Loucy (cell line): ENCODE data around the gene NUDT16.

Experiments
- H2AFZ ChIP-seq: fragments of 200-600 bp; sonication (generic); 2 replicates; pipeline ENCODE4 v1.6.0; 2016; ENCODE audit warnings: antibody characterized with exemption, mild to moderate bottlenecking, low read length, moderate library complexity
- H3F3A ChIP-seq: fragments of 200-600 bp; 2 replicates; pipeline ENCODE4 v1.6.0; 2016; ENCODE audit warnings: antibody characterized with exemption, low read depth, mild to moderate bottlenecking
- H3K27me3 ChIP-seq: fragments of 200-600 bp; sonication (generic); 2 replicates; pipeline ENCODE4 v1.6.1; 2014; ENCODE audit warnings: low read length, mild to moderate bottlenecking; ENCODE audit not compliant: insufficient read depth, poor library complexity, severe bottlenecking
- H3K36me3 ChIP-seq: fragments of 200-600 bp; sonication (generic); 2 replicates; pipeline ENCODE4 v1.6.1; 2016; ENCODE audit warnings: low read length; ENCODE audit not compliant: insufficient read depth
- H3K4me1 ChIP-seq: fragments of 200-600 bp; sonication (generic); 2 replicates; pipeline ENCODE4 v1.5.1; 2014; ENCODE audit warnings: low read length, mild to moderate bottlenecking; ENCODE audit not compliant: insufficient read depth, poor library complexity, severe bottlenecking
- H3K4me2 ChIP-seq: fragments of 200-600 bp; sonication (generic); 2 replicates; pipeline ENCODE4 v1.6.0; 2014; ENCODE audit warnings: antibody characterized with exemption, low read length, low read depth, mild to moderate bottlenecking; ENCODE audit not compliant: poor library complexity, severe bottlenecking
- H3K4me3 ChIP-seq: fragments of 200-600 bp; sonication (generic); 2 replicates; pipeline ENCODE4 v1.5.1; 2014; ENCODE audit warnings: low read length, mild to moderate bottlenecking, mixed read lengths; ENCODE audit not compliant: poor library complexity, severe bottlenecking
- H3K79me2 ChIP-seq: fragments of 200-600 bp; sonication (generic); 2 replicates; pipeline ENCODE4 v1.6.1; 2014; ENCODE audit warnings: low read length; ENCODE audit not compliant: insufficient read depth
- H3K9ac ChIP-seq: fragments of 200-600 bp; sonication (generic); 2 replicates; pipeline ENCODE4 v1.6.0; 2014; ENCODE audit warnings: mild to moderate bottlenecking, low read depth, low read length, moderate library complexity; ENCODE audit not compliant: poor library complexity, severe bottlenecking
- H3K9me2 ChIP-seq: fragments of 200-600 bp; sonication (generic); replicated peaks from 2 replicates; pipeline ENCODE4 v1.6.1; 2016; ENCODE audit warnings: low read depth, low read length, mixed read lengths
- H3K9me3 ChIP-seq: fragments of 200-600 bp; sonication (generic); 2 replicates; pipeline ENCODE4 v1.6.1; 2014; ENCODE audit warnings: mild to moderate bottlenecking, antibody characterized with exemption, low read length, low read depth; ENCODE audit not compliant: insufficient read depth
- H4K20me1 ChIP-seq: fragments of 200-600 bp; sonication (generic); 2 replicates; pipeline ENCODE4 v1.6.0; 2014; ENCODE audit warnings: antibody characterized with exemption, low read length, mild to moderate bottlenecking; ENCODE audit not compliant: insufficient read depth, poor library complexity, severe bottlenecking
- EZH2phosphoT487 ChIP-seq: fragments of 200-600 bp; IDR thresholded peaks from 2 replicates; pipeline ENCODE4 v1.6.1; 2018; ENCODE audit warnings: antibody characterized with exemption, mild to moderate bottlenecking, moderate library complexity, borderline replicate concordance
- TF ChIP-seq, protein P1 (sequence below): fragments of 200-600 bp; sonication (generic); conservative IDR thresholded peaks from 2 replicates; pipeline ENCODE4 v1.5.1; 2014; ENCODE audit warnings: mild to moderate bottlenecking, antibody characterized with exemption, low read length

The NUDT16 gene

DNA sequence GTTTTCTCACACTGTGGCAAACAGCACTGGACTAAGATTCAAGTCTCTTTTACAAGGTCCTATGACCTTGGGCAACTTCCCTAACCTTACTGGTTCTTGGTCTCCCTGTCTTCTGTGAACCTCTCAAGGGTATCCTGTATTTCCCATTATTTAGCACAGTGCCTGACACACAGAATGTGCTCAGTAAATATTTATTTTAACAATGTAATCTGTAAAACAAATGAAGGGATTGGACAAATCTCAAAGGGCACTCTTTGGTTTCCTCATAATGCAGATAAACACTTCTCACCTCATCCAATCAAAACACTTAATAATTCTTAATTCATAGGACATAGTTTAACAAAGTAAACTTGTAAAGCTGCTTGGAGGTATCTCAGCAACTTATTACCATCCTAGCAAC is 12.8 kb downstream of the NUDT16 start:
- no peak overlapping the region for H3K4me2 ChIP-seq
- H4K20me1 ChIP-seq: no peaks in the 10 kb centered on the region
- no peaks in the 10 kb centered on the region for H3K27me3 ChIP-seq
- H3K4me1 ChIP-seq: no peaks in the 10 kb centered on the region
- no peak overlapping the region for H3K4me3 ChIP-seq
- H3K36me3 ChIP-seq: no peaks in the 10 kb centered on the region
- no peaks in the 10 kb centered on the region for H3F3A ChIP-seq
- no peaks in the 10 kb centered on the region for H3K9me3 ChIP-seq
- no peaks in the 10 kb centered on the region for H3K9me2 ChIP-seq
- TF ChIP-seq, protein P1, sequence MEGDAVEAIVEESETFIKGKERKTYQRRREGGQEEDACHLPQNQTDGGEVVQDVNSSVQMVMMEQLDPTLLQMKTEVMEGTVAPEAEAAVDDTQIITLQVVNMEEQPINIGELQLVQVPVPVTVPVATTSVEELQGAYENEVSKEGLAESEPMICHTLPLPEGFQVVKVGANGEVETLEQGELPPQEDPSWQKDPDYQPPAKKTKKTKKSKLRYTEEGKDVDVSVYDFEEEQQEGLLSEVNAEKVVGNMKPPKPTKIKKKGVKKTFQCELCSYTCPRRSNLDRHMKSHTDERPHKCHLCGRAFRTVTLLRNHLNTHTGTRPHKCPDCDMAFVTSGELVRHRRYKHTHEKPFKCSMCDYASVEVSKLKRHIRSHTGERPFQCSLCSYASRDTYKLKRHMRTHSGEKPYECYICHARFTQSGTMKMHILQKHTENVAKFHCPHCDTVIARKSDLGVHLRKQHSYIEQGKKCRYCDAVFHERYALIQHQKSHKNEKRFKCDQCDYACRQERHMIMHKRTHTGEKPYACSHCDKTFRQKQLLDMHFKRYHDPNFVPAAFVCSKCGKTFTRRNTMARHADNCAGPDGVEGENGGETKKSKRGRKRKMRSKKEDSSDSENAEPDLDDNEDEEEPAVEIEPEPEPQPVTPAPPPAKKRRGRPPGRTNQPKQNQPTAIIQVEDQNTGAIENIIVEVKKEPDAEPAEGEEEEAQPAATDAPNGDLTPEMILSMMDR: no peak
- TF ChIP-seq EZH2phosphoT487: no peak
- H3K79me2 ChIP-seq: no peaks in the 10 kb centered on the region
- no peak overlapping the region for H2AFZ ChIP-seq
- H3K9ac ChIP-seq: no peak overlapping the region

DNA sequence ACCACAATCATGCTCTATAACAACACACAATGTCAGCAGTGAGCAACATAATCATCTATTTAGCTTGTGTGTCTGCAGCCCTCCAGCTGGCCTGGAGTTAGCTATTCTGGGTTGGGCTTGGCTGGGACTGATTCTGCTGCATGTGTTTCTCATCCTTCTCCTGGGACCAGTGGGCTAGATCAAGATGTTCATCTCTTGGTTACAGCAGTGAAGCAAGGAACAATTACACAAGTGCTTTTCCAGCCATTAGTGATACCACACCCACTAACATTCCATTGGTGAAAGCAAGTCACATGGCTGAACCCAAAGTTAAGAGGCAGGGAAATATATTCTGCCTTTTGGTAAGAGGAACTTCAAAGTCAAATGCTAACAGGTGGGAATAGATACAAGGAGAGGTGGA is 14.6 kb downstream of the NUDT16 start:
- Histone ChIP-seq H3K4me2 (no peak overlapping the region), H3K79me2 (no peaks in the 10 kb centered on the region), H3K36me3 (no peaks in the 10 kb centered on the region), H3F3A (no peaks in the 10 kb centered on the region), H3K4me1 (no peaks in the 10 kb centered on the region), H2AFZ (no peak overlapping the region), H3K9ac (no peak overlapping the region), H3K9me3 (no peaks in the 10 kb centered on the region), H3K9me2 (no peaks in the 10 kb centered on the region), H3K4me3 (no peak overlapping the region), H4K20me1 (no peaks in the 10 kb centered on the region), H3K27me3 (no peaks in the 10 kb centered on the region)
- TF ChIP-seq EZH2phosphoT487: no peak
- TF ChIP-seq, protein P1: no peak

DNA sequence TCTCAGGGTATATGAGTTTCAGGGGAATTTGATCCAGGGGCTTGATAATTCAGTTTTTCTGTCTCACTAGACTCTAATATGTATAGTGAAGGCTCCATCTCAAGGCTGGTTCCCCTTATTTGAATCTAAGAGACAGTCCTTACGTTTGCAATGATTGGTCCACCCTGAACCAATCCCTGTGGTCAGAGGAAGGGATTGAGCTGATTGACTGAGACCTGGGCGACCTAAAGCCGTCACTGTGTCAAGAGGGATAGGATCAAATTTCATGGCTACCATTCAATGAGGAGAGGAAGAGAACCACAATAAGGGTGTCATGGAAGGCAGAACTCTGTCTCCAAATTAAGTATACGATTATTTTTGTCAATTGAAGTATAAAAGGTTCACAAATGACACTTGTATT is 16.3 kb downstream of the NUDT16 start:
- Histone ChIP-seq H3K79me2 (no peaks in the 10 kb centered on the region), H4K20me1 (no peaks in the 10 kb centered on the region), H3K4me2 (no peak overlapping the region), H3F3A (no peaks in the 10 kb centered on the region), H3K9me2 (no peaks in the 10 kb centered on the region), H3K4me3 (no peak overlapping the region), H3K9ac (no peak overlapping the region), H3K36me3 (no peaks in the 10 kb centered on the region), H3K9me3 (no peaks in the 10 kb centered on the region), H3K4me1 (no peaks in the 10 kb centered on the region), H2AFZ (no peak overlapping the region), H3K27me3 (no peaks in the 10 kb centered on the region)
- TF ChIP-seq EZH2phosphoT487: no peak
- TF ChIP-seq, protein P1: no peak
